AG09309 (cell line): ENCODE measurements around the gene RANBP1.

Experiments
- DNase-seq: peaks from one replicate; pipeline ENCODE4 v3.0.0-alpha.2; 2010; ENCODE audit warnings: low read depth
- H3K4me3 ChIP-seq: 2 replicates; pipeline ENCODE4 v1.5.1; 2011; ENCODE audit warnings: mild to moderate bottlenecking, low read depth, low read length, moderate library complexity; ENCODE audit not compliant: control insufficient read depth
- TF ChIP-seq, protein P1 (sequence below): IDR thresholded peaks from 2 replicates; pipeline ENCODE4 v1.5.1; 2011; ENCODE audit warnings: mild to moderate bottlenecking, low read depth, low read length, inconsistent platforms; ENCODE audit not compliant: insufficient read depth, control insufficient read depth; ENCODE audit errors: missing control alignments

Gene RANBP1

DNA sequence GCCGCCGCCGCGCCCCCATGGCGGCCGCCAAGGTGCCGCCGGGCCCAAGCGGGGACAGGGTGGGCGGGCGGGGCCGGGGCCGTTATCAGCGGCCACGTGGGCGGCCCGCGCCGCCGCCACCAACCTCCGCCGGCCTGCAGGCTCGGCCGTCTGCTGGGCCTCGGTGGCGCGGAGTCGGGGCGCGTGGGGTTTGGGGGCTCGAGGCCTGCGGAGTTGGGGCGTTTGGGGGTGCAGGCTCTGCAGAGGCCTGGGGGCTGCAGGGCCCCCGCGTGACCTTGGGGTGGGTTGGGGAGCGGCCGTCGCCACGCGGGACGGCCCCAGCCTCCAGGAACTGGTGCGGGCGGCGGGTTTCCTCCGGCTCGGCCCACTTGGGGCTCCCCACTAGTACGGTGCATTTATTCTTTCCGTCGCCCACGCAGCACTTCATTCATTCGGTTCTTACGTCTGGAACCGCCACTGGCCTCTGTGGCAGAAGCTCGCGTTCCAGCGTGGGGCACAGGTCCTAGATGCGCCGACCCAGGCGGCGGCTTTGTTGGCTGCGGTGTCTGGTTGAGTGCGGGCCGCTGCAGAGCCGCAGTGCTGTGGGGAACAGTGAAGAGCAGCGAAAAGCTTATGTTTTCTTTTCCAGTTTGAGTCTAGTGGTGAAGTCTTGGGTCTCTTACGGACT is 1.9 kb downstream of the RANBP1 start:
- TF ChIP-seq, protein P1, sequence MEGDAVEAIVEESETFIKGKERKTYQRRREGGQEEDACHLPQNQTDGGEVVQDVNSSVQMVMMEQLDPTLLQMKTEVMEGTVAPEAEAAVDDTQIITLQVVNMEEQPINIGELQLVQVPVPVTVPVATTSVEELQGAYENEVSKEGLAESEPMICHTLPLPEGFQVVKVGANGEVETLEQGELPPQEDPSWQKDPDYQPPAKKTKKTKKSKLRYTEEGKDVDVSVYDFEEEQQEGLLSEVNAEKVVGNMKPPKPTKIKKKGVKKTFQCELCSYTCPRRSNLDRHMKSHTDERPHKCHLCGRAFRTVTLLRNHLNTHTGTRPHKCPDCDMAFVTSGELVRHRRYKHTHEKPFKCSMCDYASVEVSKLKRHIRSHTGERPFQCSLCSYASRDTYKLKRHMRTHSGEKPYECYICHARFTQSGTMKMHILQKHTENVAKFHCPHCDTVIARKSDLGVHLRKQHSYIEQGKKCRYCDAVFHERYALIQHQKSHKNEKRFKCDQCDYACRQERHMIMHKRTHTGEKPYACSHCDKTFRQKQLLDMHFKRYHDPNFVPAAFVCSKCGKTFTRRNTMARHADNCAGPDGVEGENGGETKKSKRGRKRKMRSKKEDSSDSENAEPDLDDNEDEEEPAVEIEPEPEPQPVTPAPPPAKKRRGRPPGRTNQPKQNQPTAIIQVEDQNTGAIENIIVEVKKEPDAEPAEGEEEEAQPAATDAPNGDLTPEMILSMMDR = no peak
- no peak for DNase-seq

GRCh38 chr22:20118300-20119020 is 2.6 kb downstream of the RANBP1 start:
- DNase-seq = no peak
- TF ChIP-seq, protein P1 = no peak
- peak overlapping the region; percentile 79 for H3K4me3 ChIP-seq

More for the DNA sequence above, 1.9 kb downstream of the RANBP1 start:
- peak overlapping the region; percentile 79 for H3K4me3 ChIP-seq

- no peak for DNase-seq
- H3K4me3 ChIP-seq = no peak overlapping the region
- TF ChIP-seq, protein P1 = no peak
These were observed 6.0 kb downstream of the RANBP1 start for GRCh38 chr22:20121856-20122415.

GRCh38 chr22:20123366-20124082 is 7.6 kb downstream of the RANBP1 start:
- TF ChIP-seq, protein P1 = no peak
- DNase-seq = no peak
- no peak overlapping the region for H3K4me3 ChIP-seq

GRCh38 chr22:20124083-20124787 is 8.3 kb downstream of the RANBP1 start:
- no peak for DNase-seq

More at GRCh38 chr22:20124083-20124787, 8.3 kb downstream of the RANBP1 start:
- TF ChIP-seq, protein P1 = no peak
- no peak overlapping the region for H3K4me3 ChIP-seq
